HG02763 (cell line): ENCODE results near the gene GPR152.
"Not testable (repeated sequence)": the region's sequence is repeated elsewhere in the genome, so short reads cannot be mapped to it uniquely, and the experiment has no call there.

Experiments used
- ATAC-seq: cut with Tn5 transposase; IDR thresholded peaks from one replicate; pipeline ENCODE4 v1.9.1; 2021; ENCODE audit warnings: mild to moderate bottlenecking, moderate library complexity; ENCODE audit not compliant: unreplicated experiment

GPR152 gene

GRCh38 chr11:67465530-67465929 is 13.0 kb upstream of the GPR152 start:
- not testable (repeated sequence) for ATAC-seq

- no peak for ATAC-seq
These were observed 12.6 kb upstream of the GPR152 start for GRCh38 chr11:67465189-67465510.

GRCh38 chr11:67464411-67465188 is 12.1 kb upstream of the GPR152 start:
- ATAC-seq: peak; percentile 43

GRCh38 chr11:67463680-67464410 is 11.3 kb upstream of the GPR152 start:
- ATAC-seq: no peak

- ATAC-seq: no peak
These were observed 10.7 kb upstream of the GPR152 start for GRCh38 chr11:67463186-67463585.

- no peak for ATAC-seq
These were observed 5.7 kb upstream of the GPR152 start for GRCh38 chr11:67458266-67458665.

GRCh38 chr11:67457453-67457852 is 4.9 kb upstream of the GPR152 start:
- ATAC-seq: no peak

GRCh38 chr11:67456068-67456705 is 3.7 kb upstream of the GPR152 start:
- ATAC-seq: no peak

- no peak for ATAC-seq
These were observed 2.5 kb upstream of the GPR152 start, which contains the start of gene CABP4 for GRCh38 chr11:67455054-67455453. TSS of gene CABP4 (plus strand) at chr11:67455354. CDS start at chr11:67455424, 70 bp downstream.

GRCh38 chr11:67453816-67454732 is 1.5 kb upstream of the GPR152 start:
- no peak for ATAC-seq

- no peak for ATAC-seq
These were observed 912 bp downstream of the GPR152 start for GRCh38 chr11:67451658-67451976.

- no peak for ATAC-seq
These were observed 1.5 kb downstream of the GPR152 start for GRCh38 chr11:67450796-67451657.

- ATAC-seq: no peak
These were observed 3.2 kb downstream of the GPR152 start for GRCh38 chr11:67449116-67449844.

GRCh38 chr11:67448220-67448609 is 4.3 kb downstream of the GPR152 start:
- ATAC-seq: no peak

- ATAC-seq: no peak
These were observed 7.0 kb downstream of the GPR152 start for GRCh38 chr11:67445515-67445914.

- ATAC-seq: no peak
These were observed 9.8 kb downstream of the GPR152 start for GRCh38 chr11:67442504-67443404.

GRCh38 chr11:67441731-67442351 is 10.7 kb downstream of the GPR152 start:
- no peak for ATAC-seq

- ATAC-seq: no peak
These were observed 11.4 kb downstream of the GPR152 start for GRCh38 chr11:67441098-67441563.
